K562 (cell line): Measurements from ENCODE around the gene AJM1. TPM values are rescaled to one million over a fixed set of nuclear protein-coding genes. Genes with fewer than 3 reads are reported as not detected.
A peak's percentile ranks its signal among the peaks of the same experiment; 100 is the strongest.
"Not testable (repeated sequence)": the region's sequence is repeated elsewhere in the genome, so short reads cannot be mapped to it uniquely, and the experiment has no call there.

Experiments used
- FIP1L1 ChIP-seq: fragments of 200-400 bp; formaldehyde crosslinking; IDR thresholded peaks from 2 replicates; pipeline ENCODE4 v1.6.1; 2018; ENCODE audit warnings: mild to moderate bottlenecking, low read depth, low read length; ENCODE audit not compliant: poor library complexity, severe bottlenecking
- GABPB1 ChIP-seq: sonication (generic); formaldehyde crosslinking; IDR thresholded peaks from 2 replicates; pipeline ENCODE4 v1.8.0; 2022; ENCODE audit warnings: mild to moderate bottlenecking, missing genetic modification reagents
- HCFC1 ChIP-seq: IDR thresholded peaks from 2 replicates; pipeline ENCODE4 v1.6.1; 2012; ENCODE audit warnings: low read depth, low read length, improper control_type of control experiment
- HMGN3 ChIP-seq: IDR thresholded peaks from 2 replicates; pipeline ENCODE4 v1.6.1; 2011; ENCODE audit warnings: borderline replicate concordance, low read depth, mild to moderate bottlenecking, mixed read lengths, low read length; ENCODE audit not compliant: insufficient read length; ENCODE audit errors: extremely low read depth
- MNT ChIP-seq, 2 experiments: fragments of 450-650 bp; conservative IDR thresholded peaks; 2 replicates each; pipeline ENCODE4 v1.6.1; 2017; ENCODE audit warnings: mild to moderate bottlenecking in 2 of 2, moderate library complexity in 2 of 2
- MTA3 ChIP-seq: fragments of 450-650 bp; formaldehyde crosslinking; IDR thresholded peaks from 2 replicates; pipeline ENCODE4 v1.6.1; 2017; ENCODE audit warnings: mild to moderate bottlenecking, borderline replicate concordance
- MYNN ChIP-seq, 2 experiments: sonication (generic); formaldehyde crosslinking in 1 of 2; IDR thresholded peaks; 2 replicates each; pipeline versions ENCODE4 v1.5.0 to v1.6.1; 2016 to 2020; ENCODE audit warnings: antibody characterized with exemption in 1 of 2, missing genetic modification reagents in 1 of 2
- NONO ChIP-seq, 2 experiments: fragments of 200-400 bp in 1 of 2; fragments of 450-650 bp in 1 of 2; formaldehyde crosslinking in 1 of 2; IDR thresholded peaks; 2 replicates each; pipeline ENCODE4 v1.6.1; 2017; ENCODE audit warnings: low read depth in 2 of 2, mild to moderate bottlenecking in 2 of 2, moderate library complexity in 2 of 2, low read length in 1 of 2
- NR2C2 ChIP-seq, 2 experiments: fragments of 200-800 bp in 1 of 2; sonication (Bioruptor generic) in 1 of 2; sonication (generic) in 1 of 2; formaldehyde crosslinking in 1 of 2; IDR thresholded peaks; 2 replicates each; pipeline versions ENCODE4 v1.6.1 to v1.8.0; 2016 to 2022; ENCODE audit warnings: mild to moderate bottlenecking in 1 of 2, missing compliant biosample characterization in 1 of 2, missing genetic modification characterization in 1 of 2, missing genetic modification reagents in 1 of 2
- RAD21 ChIP-seq, 2 experiments: fragments of 250-450 bp in 1 of 2; fragments of 450-650 bp in 1 of 2; sonication (Bioruptor Pico) in 1 of 2; formaldehyde crosslinking in 1 of 2; IDR thresholded peaks in 1 of 2; conservative IDR thresholded peaks in 1 of 2; 2 replicates each; pipeline versions ENCODE4 v1.4.0 to v1.8.0; 2020 to 2022; ENCODE audit warnings: mild to moderate bottlenecking in 2 of 2, moderate library complexity in 1 of 2
- SMAD4 ChIP-seq: fragments of 250-450 bp; sonication (Bioruptor Pico); conservative IDR thresholded peaks from 2 replicates; pipeline ENCODE4 v1.8.0; 2021; ENCODE audit warnings: inconsistent platforms, mild to moderate bottlenecking, moderate library complexity
- TAF1 ChIP-seq: IDR thresholded peaks from 2 replicates; pipeline ENCODE4 v1.6.1; 2011; ENCODE audit warnings: mild to moderate bottlenecking, low read length, moderate library complexity; ENCODE audit not compliant: insufficient read depth, control insufficient read depth, severe bottlenecking; ENCODE audit errors: extremely low read depth
- TARDBP ChIP-seq: fragments of 450-650 bp; IDR thresholded peaks from 2 replicates; pipeline ENCODE4 v1.6.1; 2016
- TOE1 ChIP-seq, 2 experiments: fragments of 450-650 bp in 1 of 2; sonication (generic) in 1 of 2; formaldehyde crosslinking in 1 of 2; IDR thresholded peaks; 2 replicates each; pipeline versions ENCODE4 v1.7.1 to v1.8.0; 2016 to 2022; ENCODE audit warnings: borderline replicate concordance in 2 of 2, mild to moderate bottlenecking in 2 of 2, antibody characterized with exemption in 1 of 2, inconsistent platforms in 1 of 2, low read depth in 1 of 2, missing genetic modification reagents in 1 of 2, moderate library complexity in 1 of 2
- ZFX ChIP-seq: sonication (generic); formaldehyde crosslinking; IDR thresholded peaks from 2 replicates; pipeline ENCODE4 v1.8.0; 2022; ENCODE audit warnings: mild to moderate bottlenecking, missing genetic modification reagents, moderate library complexity
- polyA plus RNA-seq, 8 experiments: library from polyadenylated mRNA; depleted of rRNA in 4 of 8; stranded (reverse) in 5 of 8; unstranded in 3 of 8; fragments of >200 nt; fragmentation: Nextera tagmentation in 2 of 8; fragmentation: Illumina TruSeq in 1 of 8; extraction: Ambion mirVana in 2 of 8; extraction: Trizol in 1 of 8; gene quantifications; 2 replicates each; pipeline versions ENCODE4 v1.2.1 to v1.2.3, GENCODE V29; 2011 to 2014; ENCODE audit warnings: inconsistent platforms in 1 of 8, missing spikeins in 1 of 8
- total RNA-seq, 7 experiments: library from RNA; depleted of rRNA in 6 of 7; stranded (reverse); fragments of >200 nt in 6 of 7; fragmentation: Illumina TruSeq in 2 of 7; extraction: Trizol in 2 of 7; gene quantifications; 2 replicates each; pipeline versions ENCODE4 v1.2.1 to v1.2.3, GENCODE V29; 2011 to 2021; ENCODE audit warnings: low replicate concordance in 1 of 7
- TF ChIP-seq, protein P1 (sequence below), 3 experiments: IDR thresholded peaks in 2 of 3; conservative IDR thresholded peaks in 1 of 3; 2 replicates each; pipeline ENCODE4 v1.5.1; 2011 to 2012; ENCODE audit warnings: low read length in 3 of 3, mild to moderate bottlenecking in 3 of 3, control low read depth in 2 of 3, improper control_type of control experiment in 1 of 3, inconsistent platforms in 1 of 3, low read depth in 1 of 3, mixed read lengths in 1 of 3, moderate library complexity in 1 of 3; ENCODE audit not compliant: insufficient read depth in 2 of 3
- TF ChIP-seq, protein P2 (sequence below): fragments of 250-450 bp; sonication (Bioruptor Pico); IDR thresholded peaks from 2 replicates; pipeline ENCODE4 v1.5.0; 2021

Gene AJM1
- total and polyA plus RNA-seq, 9 of the 15 experiments (the other 6 are each of a cell fraction or from before 2014, with no cell fraction given) = 0.01 to 3.7 (median 0.65) TPM; not detected in 1

DNA sequence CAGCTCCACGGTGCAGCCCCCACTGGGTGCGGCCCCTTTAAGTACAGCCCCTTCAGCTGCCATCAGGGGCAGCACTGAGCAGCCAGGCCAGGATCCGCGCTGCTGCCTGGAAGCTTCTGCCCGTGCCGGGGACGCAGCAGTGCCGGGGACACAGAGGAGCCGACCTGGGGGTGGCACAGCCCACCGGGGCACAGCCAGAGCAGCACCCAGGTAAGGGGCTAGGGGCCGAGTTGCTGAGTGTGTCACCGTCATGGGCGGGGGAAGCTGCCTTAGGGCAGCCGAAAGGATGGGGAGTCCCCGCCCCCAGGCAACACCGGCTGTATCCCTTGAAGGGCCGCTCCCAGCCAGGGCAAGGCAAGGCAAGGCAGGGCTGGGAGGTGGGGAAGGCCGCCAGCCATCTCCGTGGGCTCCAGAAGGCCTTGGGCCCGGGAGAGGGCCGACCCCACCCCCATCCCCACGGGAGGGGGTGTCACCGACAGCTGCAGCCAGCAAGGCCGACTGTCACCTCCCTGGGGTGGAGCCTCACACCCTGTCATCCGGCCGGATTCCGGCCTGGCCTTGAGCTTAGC, at the start of gene AJM1 (continued):
- TF ChIP-seq NONO (IDR thresholded peaks at IDR 0.05; ENCODE audit: low read depth in 2 of 2, low read length in 1 of 2) (0 out of 4 replicates have a peak, but pooled peaks of 1 of the 2 experiments have one; percentile 18), MNT (conservative IDR thresholded peaks at IDR 0.05) (peak in 1 of 2 experiments; percentile 53; a peak in 1 of 4 replicates), ZFX (CRISPR knock-in tag) (peak; percentile 50), RAD21 (CRISPR knock-in tag; conservative IDR thresholded peaks at IDR 0.05 in 1 of 2, IDR thresholded peaks at IDR 0.05 in 1 of 2) (peak; percentile 22 to 24; a peak in 1 of 4 replicates), SMAD4 (CRISPR knock-in tag) (0 out of 2 replicates have a peak, but pooled peaks have one; percentile 38), NR2C2 (CRISPR knock-in tag; IDR thresholded peaks at IDR 0.05) (peak; percentile 53; the same call in 1 of the 2 replicates), HMGN3 (peak; percentile 74), GABPB1 (CRISPR knock-in tag) (0 out of 2 replicates have a peak, but pooled peaks have one; percentile 37), HCFC1 (peak; percentile 30; the same call in 1 of the 2 replicates), TARDBP (peak; percentile 55; the same call in 1 of the 2 replicates), MYNN (IDR thresholded peaks at IDR 0.05) (peak; percentile 30; the same call in 1 of the 2 replicates), TAF1 (peak; percentile 12), MTA3 (peak; percentile 68; the same call in 1 of the 2 replicates), FIP1L1 (peak; percentile 97), TOE1 (IDR thresholded peaks at IDR 0.05; ENCODE audit: borderline replicate concordance) (peak; percentile 88)
- TF ChIP-seq NR2C2 (tag; IDR thresholded peaks at IDR 0.05); MYNN (CRISPR knock-in tag; IDR thresholded peaks at IDR 0.05); TOE1 (CRISPR knock-in tag; IDR thresholded peaks at IDR 0.05; ENCODE audit: borderline replicate concordance, low read depth): not testable (repeated sequence)
- TF ChIP-seq, protein P1, sequence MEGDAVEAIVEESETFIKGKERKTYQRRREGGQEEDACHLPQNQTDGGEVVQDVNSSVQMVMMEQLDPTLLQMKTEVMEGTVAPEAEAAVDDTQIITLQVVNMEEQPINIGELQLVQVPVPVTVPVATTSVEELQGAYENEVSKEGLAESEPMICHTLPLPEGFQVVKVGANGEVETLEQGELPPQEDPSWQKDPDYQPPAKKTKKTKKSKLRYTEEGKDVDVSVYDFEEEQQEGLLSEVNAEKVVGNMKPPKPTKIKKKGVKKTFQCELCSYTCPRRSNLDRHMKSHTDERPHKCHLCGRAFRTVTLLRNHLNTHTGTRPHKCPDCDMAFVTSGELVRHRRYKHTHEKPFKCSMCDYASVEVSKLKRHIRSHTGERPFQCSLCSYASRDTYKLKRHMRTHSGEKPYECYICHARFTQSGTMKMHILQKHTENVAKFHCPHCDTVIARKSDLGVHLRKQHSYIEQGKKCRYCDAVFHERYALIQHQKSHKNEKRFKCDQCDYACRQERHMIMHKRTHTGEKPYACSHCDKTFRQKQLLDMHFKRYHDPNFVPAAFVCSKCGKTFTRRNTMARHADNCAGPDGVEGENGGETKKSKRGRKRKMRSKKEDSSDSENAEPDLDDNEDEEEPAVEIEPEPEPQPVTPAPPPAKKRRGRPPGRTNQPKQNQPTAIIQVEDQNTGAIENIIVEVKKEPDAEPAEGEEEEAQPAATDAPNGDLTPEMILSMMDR (IDR thresholded peaks at IDR 0.05 in 2 of 3, conservative IDR thresholded peaks at IDR 0.05 in 1 of 3; ENCODE audit: insufficient read depth in 2 of 3, low read depth in 1 of 3, low read length in 3 of 3) = peak; percentile 82 to 87 (median 86)
- TF ChIP-seq, protein P2, sequence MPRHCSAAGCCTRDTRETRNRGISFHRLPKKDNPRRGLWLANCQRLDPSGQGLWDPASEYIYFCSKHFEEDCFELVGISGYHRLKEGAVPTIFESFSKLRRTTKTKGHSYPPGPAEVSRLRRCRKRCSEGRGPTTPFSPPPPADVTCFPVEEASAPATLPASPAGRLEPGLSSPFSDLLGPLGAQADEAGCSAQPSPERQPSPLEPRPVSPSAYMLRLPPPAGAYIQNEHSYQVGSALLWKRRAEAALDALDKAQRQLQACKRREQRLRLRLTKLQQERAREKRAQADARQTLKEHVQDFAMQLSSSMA = peak; percentile 45; the same call in 1 of the 2 replicates
